GM19397 (cell line): Measurements from ENCODE around the gene ARMC9.
"Not testable (repeated sequence)": the region's sequence is repeated elsewhere in the genome, so short reads cannot be mapped to it uniquely, and the experiment has no call there.

Experiments
- ATAC-seq: cut with Tn5 transposase; IDR thresholded peaks from one replicate; pipeline ENCODE4 v1.9.1; 2021; ENCODE audit warnings: mild to moderate bottlenecking, moderate library complexity; ENCODE audit not compliant: unreplicated experiment

Gene ARMC9

GRCh38 chr2:231278868-231279267 lies 80.4 kb downstream of the ARMC9 start:
- ATAC-seq = no peak

- no peak for ATAC-seq
These were observed 82.4 kb downstream of the ARMC9 start for GRCh38 chr2:231280846-231281245.

- no peak for ATAC-seq
These were observed 85.9 kb downstream of the ARMC9 start for GRCh38 chr2:231284296-231284695.

GRCh38 chr2:231286964-231287363 lies 88.5 kb downstream of the ARMC9 start:
- no peak for ATAC-seq

- no peak for ATAC-seq
These were observed 89.3 kb downstream of the ARMC9 start for GRCh38 chr2:231287696-231288095.

GRCh38 chr2:231288590-231288989 lies 90.2 kb downstream of the ARMC9 start:
- no peak for ATAC-seq

- no peak for ATAC-seq
These were observed 92.0 kb downstream of the ARMC9 start for GRCh38 chr2:231290321-231291015.

GRCh38 chr2:231292472-231293134 lies 94.2 kb downstream of the ARMC9 start:
- no peak for ATAC-seq

GRCh38 chr2:231293163-231293562 lies 94.7 kb downstream of the ARMC9 start:
- ATAC-seq = no peak

GRCh38 chr2:231294116-231294515 lies 95.7 kb downstream of the ARMC9 start:
- ATAC-seq = no peak

GRCh38 chr2:231294571-231295362 lies 96.3 kb downstream of the ARMC9 start:
- ATAC-seq = no peak

- ATAC-seq = no peak
These were observed 96.9 kb downstream of the ARMC9 start for GRCh38 chr2:231295363-231295655.

- no peak for ATAC-seq
These were observed 98.1 kb downstream of the ARMC9 start for GRCh38 chr2:231296401-231296974.

- peak; percentile 59 for ATAC-seq
These were observed 98.9 kb downstream of the ARMC9 start for GRCh38 chr2:231297108-231297908.

- ATAC-seq = no peak
These were observed 99.7 kb downstream of the ARMC9 start for GRCh38 chr2:231298091-231298490.

- ATAC-seq = no peak
These were observed 100.8 kb downstream of the ARMC9 start for GRCh38 chr2:231299267-231299666.

GRCh38 chr2:231300020-231300721 lies 101.7 kb downstream of the ARMC9 start:
- ATAC-seq = peak; percentile 39

GRCh38 chr2:231300722-231301076 lies 102.3 kb downstream of the ARMC9 start:
- ATAC-seq = peak; percentile 35

GRCh38 chr2:231304259-231304658 lies 105.8 kb downstream of the ARMC9 start:
- ATAC-seq = not testable (repeated sequence)

- ATAC-seq = no peak
These were observed 106.8 kb downstream of the ARMC9 start for GRCh38 chr2:231305221-231305620.
